ENCODE measurements around the gene TMA7B.

TMA7B gene

DNA sequence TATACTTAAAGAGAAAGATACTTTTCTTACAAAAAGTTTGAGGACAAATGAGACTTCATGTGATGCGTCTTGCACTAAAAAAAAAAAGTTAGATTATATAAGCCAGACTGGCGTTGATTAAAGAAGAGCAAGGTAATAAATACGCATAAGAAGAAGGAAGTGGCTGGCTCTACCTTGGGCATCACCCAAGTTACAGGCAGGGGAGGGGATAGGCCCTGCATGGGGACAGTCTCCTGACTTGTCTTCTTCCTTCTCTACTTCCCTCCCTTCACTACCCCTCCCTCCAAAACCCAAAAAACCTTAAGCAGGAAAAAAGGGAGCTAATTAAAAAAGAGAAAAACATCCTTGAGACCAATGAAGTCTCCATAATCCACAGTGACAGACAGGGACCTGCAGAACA lies 22.3 kb upstream of the TMA7B start:
- Histone ChIP-seq H3K4me2 (no peak overlapping the region), H3K79me2 (ENCODE audit: insufficient read depth, low read depth) (no peaks in the 10 kb centered on the region), H3K36me3 (ENCODE audit: insufficient read depth) (no peaks in the 10 kb centered on the region), H3K9ac (no peak overlapping the region), H3K4me1 (ENCODE audit: low read depth, poor library complexity, severe bottlenecking) (no peaks in the 10 kb centered on the region), H3K4me3 (IDR thresholded peaks at IDR 0.05; ENCODE audit: insufficient read depth, low read depth, low read length) (no peak overlapping the region), H3K27me3 (ENCODE audit: insufficient read depth, low read depth) (no peaks in the 10 kb centered on the region; the same call in 1 of the 2 replicates), H2AFZ (ENCODE audit: low read depth) (no peak overlapping the region), H4K20me1 (ENCODE audit: insufficient read depth) (no peaks in the 10 kb centered on the region), H3K27ac (no peak overlapping the region)
- TF ChIP-seq, protein P1, sequence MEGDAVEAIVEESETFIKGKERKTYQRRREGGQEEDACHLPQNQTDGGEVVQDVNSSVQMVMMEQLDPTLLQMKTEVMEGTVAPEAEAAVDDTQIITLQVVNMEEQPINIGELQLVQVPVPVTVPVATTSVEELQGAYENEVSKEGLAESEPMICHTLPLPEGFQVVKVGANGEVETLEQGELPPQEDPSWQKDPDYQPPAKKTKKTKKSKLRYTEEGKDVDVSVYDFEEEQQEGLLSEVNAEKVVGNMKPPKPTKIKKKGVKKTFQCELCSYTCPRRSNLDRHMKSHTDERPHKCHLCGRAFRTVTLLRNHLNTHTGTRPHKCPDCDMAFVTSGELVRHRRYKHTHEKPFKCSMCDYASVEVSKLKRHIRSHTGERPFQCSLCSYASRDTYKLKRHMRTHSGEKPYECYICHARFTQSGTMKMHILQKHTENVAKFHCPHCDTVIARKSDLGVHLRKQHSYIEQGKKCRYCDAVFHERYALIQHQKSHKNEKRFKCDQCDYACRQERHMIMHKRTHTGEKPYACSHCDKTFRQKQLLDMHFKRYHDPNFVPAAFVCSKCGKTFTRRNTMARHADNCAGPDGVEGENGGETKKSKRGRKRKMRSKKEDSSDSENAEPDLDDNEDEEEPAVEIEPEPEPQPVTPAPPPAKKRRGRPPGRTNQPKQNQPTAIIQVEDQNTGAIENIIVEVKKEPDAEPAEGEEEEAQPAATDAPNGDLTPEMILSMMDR (conservative IDR thresholded peaks at IDR 0.05; ENCODE audit: low read depth, low read length): no peak

DNA sequence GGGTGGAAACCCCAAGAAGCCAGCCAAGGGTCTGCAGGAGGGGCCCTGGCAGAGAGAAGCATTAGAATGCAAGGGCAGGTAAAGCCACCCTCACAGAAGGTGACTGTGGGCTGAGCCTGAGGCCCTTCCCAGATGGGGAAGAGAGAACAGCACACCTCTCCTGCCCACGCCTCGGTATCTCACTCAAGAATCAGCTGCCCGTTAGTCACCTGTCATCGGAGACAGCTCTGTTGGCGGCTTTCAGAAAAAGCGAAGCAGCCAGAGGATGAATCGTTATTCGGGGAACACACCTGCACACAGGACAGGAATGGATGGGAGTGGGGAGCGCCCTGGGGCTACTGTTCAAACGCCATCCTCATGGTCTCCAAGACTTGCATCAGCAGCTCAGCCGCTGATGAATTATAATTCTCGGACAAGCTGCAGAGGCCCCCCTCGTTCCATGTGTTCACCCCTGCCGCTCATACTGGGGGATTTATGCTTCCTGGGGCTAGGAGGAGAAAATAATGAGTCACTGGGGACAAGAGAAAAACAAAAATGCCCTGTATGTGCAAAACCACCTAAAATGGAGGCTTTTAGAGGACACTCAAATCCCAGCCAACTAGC lies 21.6 kb upstream of the TMA7B start:
- Histone ChIP-seq H3K9ac (no peak overlapping the region), H2AFZ (ENCODE audit: low read depth) (no peak overlapping the region), H4K20me1 (ENCODE audit: insufficient read depth) (no peaks in the 10 kb centered on the region), H3K4me3 (IDR thresholded peaks at IDR 0.05; ENCODE audit: insufficient read depth, low read depth, low read length) (no peak overlapping the region), H3K36me3 (ENCODE audit: insufficient read depth) (no peaks in the 10 kb centered on the region), H3K4me1 (ENCODE audit: low read depth, poor library complexity, severe bottlenecking) (no peaks in the 10 kb centered on the region), H3K4me2 (no peak overlapping the region), H3K79me2 (ENCODE audit: insufficient read depth, low read depth) (no peaks in the 10 kb centered on the region), H3K27ac (no peak overlapping the region), H3K27me3 (ENCODE audit: insufficient read depth, low read depth) (no peaks in the 10 kb centered on the region; the same call in 1 of the 2 replicates)
- TF ChIP-seq, protein P1 (conservative IDR thresholded peaks at IDR 0.05; ENCODE audit: low read depth, low read length): no peak

DNA sequence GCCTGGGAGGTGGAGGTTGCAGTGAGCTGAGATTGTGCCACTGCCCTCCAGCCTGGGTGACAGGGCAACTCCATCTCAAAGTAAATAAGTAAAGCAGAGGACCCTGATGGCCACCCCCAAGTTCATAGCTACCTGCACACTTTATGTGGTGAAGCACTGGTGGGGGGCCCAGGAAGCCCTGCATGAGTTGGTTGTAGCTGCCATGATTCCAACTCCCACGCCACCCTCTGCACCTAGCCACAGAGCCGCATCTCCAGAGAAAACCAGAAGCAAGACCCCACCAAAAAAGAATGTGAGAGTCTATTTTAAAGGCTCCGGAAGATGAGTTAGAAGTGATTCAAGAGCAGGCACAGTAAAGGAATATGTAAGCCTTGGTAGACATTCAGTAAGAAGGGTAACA lies 20.4 kb upstream of the TMA7B start:
- Histone ChIP-seq H3K4me1 (ENCODE audit: low read depth, poor library complexity, severe bottlenecking) (no peaks in the 10 kb centered on the region), H3K27me3 (ENCODE audit: insufficient read depth, low read depth) (no peaks in the 10 kb centered on the region; the same call in 1 of the 2 replicates), H3K79me2 (ENCODE audit: insufficient read depth, low read depth) (no peaks in the 10 kb centered on the region), H3K4me3 (IDR thresholded peaks at IDR 0.05; ENCODE audit: insufficient read depth, low read depth, low read length) (no peak overlapping the region), H4K20me1 (ENCODE audit: insufficient read depth) (no peaks in the 10 kb centered on the region), H3K4me2 (no peak overlapping the region), H3K36me3 (ENCODE audit: insufficient read depth) (no peaks in the 10 kb centered on the region), H3K9ac (no peak overlapping the region), H2AFZ (ENCODE audit: low read depth) (no peak overlapping the region), H3K27ac (no peak overlapping the region)
- TF ChIP-seq, protein P1 (conservative IDR thresholded peaks at IDR 0.05; ENCODE audit: low read depth, low read length): no peak

DNA sequence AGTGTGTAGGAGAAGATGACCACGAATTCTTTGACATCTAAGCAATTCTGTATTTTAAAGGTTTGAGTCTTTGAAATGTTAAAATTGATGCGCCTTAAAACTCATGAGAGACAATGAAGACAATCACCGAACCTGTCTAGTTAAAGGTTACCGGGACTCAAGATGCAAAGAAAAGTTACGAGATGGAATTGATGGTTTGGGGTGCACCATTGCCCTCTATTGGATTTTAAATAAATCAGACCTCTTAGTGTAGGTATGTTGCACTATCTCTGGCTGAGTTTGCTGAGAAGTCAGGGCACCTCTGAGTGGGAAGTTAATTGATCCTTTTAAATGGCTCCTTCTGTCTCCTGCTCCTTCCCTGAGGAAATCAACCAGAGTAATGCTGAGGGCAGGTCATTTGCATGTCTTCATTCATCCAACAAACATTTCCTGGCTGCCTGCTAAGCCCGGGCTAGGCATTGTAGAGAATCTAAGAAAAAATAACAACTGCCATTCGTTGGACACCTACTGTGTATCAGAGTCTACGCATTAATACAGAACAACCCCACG lies 19.4 kb upstream of the TMA7B start:
- no peak overlapping the region for H3K9ac ChIP-seq
- no peak overlapping the region for H3K4me3 ChIP-seq (IDR thresholded peaks at IDR 0.05; ENCODE audit: insufficient read depth, low read depth, low read length)
- no peaks in the 10 kb centered on the region for H3K79me2 ChIP-seq (ENCODE audit: insufficient read depth, low read depth)
- no peaks in the 10 kb centered on the region; the same call in 1 of the 2 replicates for H3K27me3 ChIP-seq (ENCODE audit: insufficient read depth, low read depth)
- no peaks in the 10 kb centered on the region for H4K20me1 ChIP-seq (ENCODE audit: insufficient read depth)
- no peak overlapping the region for H2AFZ ChIP-seq (ENCODE audit: low read depth)
- no peak overlapping the region for H3K4me2 ChIP-seq
- H3K4me1 ChIP-seq (ENCODE audit: low read depth, poor library complexity, severe bottlenecking): no peaks in the 10 kb centered on the region
- TF ChIP-seq, protein P1 (conservative IDR thresholded peaks at IDR 0.05; ENCODE audit: low read depth, low read length): no peak
- no peaks in the 10 kb centered on the region for H3K36me3 ChIP-seq (ENCODE audit: insufficient read depth)
- no peak overlapping the region for H3K27ac ChIP-seq

Data from KMS-11 (cell line).